SK-N-SH (cell line): ENCODE data around the gene MTCL1. TPM values are rescaled to one million over a fixed set of nuclear protein-coding genes. Genes with fewer than 3 reads are reported as not detected.

Source experiments
- CTCF ChIA-PET: fragments of 300-600, 350-600 bp; formaldehyde crosslinking; extraction: SDS; loops from one replicate; lab custom pipeline; 2021; lab: Yijun Ruan, JAX
- POLR2A ChIA-PET: fragments of 350-600 bp; sonication (Branson Sonifier 250); formaldehyde crosslinking; extraction: SDS; loops from one replicate; lab custom pipeline; 2020; ENCODE audit warnings: antibody characterized with exemption, inconsistent platforms; lab: Yijun Ruan, JAX
- DNase-seq: peaks from one replicate; pipeline ENCODE4 v3.0.0; 2012
- H2AFZ ChIP-seq: fragments of 200-600 bp; sonication (generic); 2 replicates; pipeline ENCODE4 v1.8.1; 2016; ENCODE audit warnings: antibody characterized with exemption, mild to moderate bottlenecking, low read depth
- H3F3A ChIP-seq: fragments of 200-600 bp; sonication (generic); replicated peaks from 2 replicates; pipeline ENCODE3; 2016; ENCODE audit warnings: antibody characterized with exemption, mild to moderate bottlenecking; ENCODE audit not compliant: insufficient read depth
- H3K27ac ChIP-seq, 2 experiments: fragments of 200-500 bp in 1 of 2; fragments of 200-600 bp in 1 of 2; sonication (Bioruptor generic) in 1 of 2; sonication (generic), shearing (Covaris generic) in 1 of 2; 2 replicates each; pipeline versions ENCODE4 v1.5.1 to v1.6.1; 2014 to 2016; ENCODE audit warnings: low read depth in 2 of 2, inconsistent platforms in 1 of 2, low read length in 1 of 2, mild to moderate bottlenecking in 1 of 2, mixed read lengths in 1 of 2
- H3K27me3 ChIP-seq: fragments of 200-600 bp; sonication (generic), shearing (Covaris generic); 2 replicates; pipeline ENCODE4 v1.6.1; 2016; ENCODE audit warnings: mixed run types; ENCODE audit not compliant: insufficient read depth
- H3K36me3 ChIP-seq, 2 experiments: fragments of 200-500 bp in 1 of 2; fragments of 200-600 bp in 1 of 2; sonication (Bioruptor generic) in 1 of 2; sonication (generic) in 1 of 2; replicated peaks in 1 of 2; 2 replicates each; pipeline versions ENCODE3 to v1.5.1; 2014 to 2016; ENCODE audit warnings: low read length in 1 of 2, mild to moderate bottlenecking in 1 of 2; ENCODE audit not compliant: insufficient read depth in 2 of 2, control insufficient read depth in 1 of 2
- H3K4me1 ChIP-seq, 2 experiments: fragments of 200-500 bp in 1 of 2; fragments of 200-600 bp in 1 of 2; sonication (Bioruptor generic) in 1 of 2; sonication (generic), shearing (Covaris generic) in 1 of 2; 2 replicates each; pipeline versions ENCODE4 v1.5.1 to v1.6.1; 2014 to 2016; ENCODE audit warnings: low read depth in 1 of 2, low read length in 1 of 2, mixed run types in 1 of 2; ENCODE audit not compliant: insufficient read depth in 2 of 2, control insufficient read depth in 1 of 2
- H3K4me2 ChIP-seq: fragments of 200-600 bp; sonication (generic), shearing (Covaris generic); 2 replicates; pipeline ENCODE4 v1.6.1; 2017; ENCODE audit warnings: mixed run types
- H3K4me3 ChIP-seq, 2 experiments: fragments of 200-500 bp in 1 of 2; fragments of 200-600 bp in 1 of 2; sonication (Bioruptor generic) in 1 of 2; sonication (generic), shearing (Covaris generic) in 1 of 2; 2 replicates each; pipeline versions ENCODE4 v1.5.1 to v1.8.1; 2014 to 2016; ENCODE audit warnings: low read depth in 2 of 2, inconsistent platforms in 1 of 2, low read length in 1 of 2, mild to moderate bottlenecking in 1 of 2, mixed read lengths in 1 of 2, moderate library complexity in 1 of 2
- H3K79me2 ChIP-seq: fragments of 200-600 bp; sonication (generic); 2 replicates; pipeline ENCODE4 v1.8.1; 2017; ENCODE audit warnings: mild to moderate bottlenecking; ENCODE audit not compliant: insufficient read depth
- H3K9ac ChIP-seq: fragments of 200-600 bp; sonication (generic); 2 replicates; pipeline ENCODE4 v1.6.1; 2017; ENCODE audit warnings: mixed run types
- H3K9me2 ChIP-seq: fragments of 200-600 bp; sonication (generic); 2 replicates; pipeline ENCODE4 v1.6.1; 2017; ENCODE audit warnings: mixed run types
- H3K9me3 ChIP-seq: fragments of 200-600 bp; sonication (generic); 2 replicates; pipeline ENCODE4 v1.6.1; 2017; ENCODE audit warnings: mixed run types, mild to moderate bottlenecking, moderate library complexity
- H4K20me1 ChIP-seq: fragments of 200-600 bp; sonication (generic); 2 replicates; pipeline ENCODE4 v1.6.1; 2017; ENCODE audit warnings: mild to moderate bottlenecking, mixed run types; ENCODE audit not compliant: insufficient read depth
- CHD2 ChIP-seq: fragments of 150-350 bp; IDR thresholded peaks from 2 replicates; pipeline ENCODE4 v1.6.1; 2018; ENCODE audit warnings: low read length; ENCODE audit not compliant: partially characterized antibody
- CTCF ChIP-seq: fragments of 200-600 bp; sonication (generic); IDR thresholded peaks from 2 replicates; pipeline ENCODE4 v1.6.1; 2017; ENCODE audit warnings: antibody characterized with exemption, mild to moderate bottlenecking, moderate library complexity
- ELF1 ChIP-seq: IDR thresholded peaks from 2 replicates; pipeline ENCODE4 v1.4.0; 2012
- FOSL2 ChIP-seq: IDR thresholded peaks from 2 replicates; pipeline ENCODE4 v1.4.0; 2012; ENCODE audit warnings: low read depth, mild to moderate bottlenecking, moderate library complexity, borderline replicate concordance
- JUND ChIP-seq: IDR thresholded peaks from 2 replicates; pipeline ENCODE4 v1.4.0; 2012
- MXI1 ChIP-seq: IDR thresholded peaks from 2 replicates; pipeline ENCODE4 v1.6.1; 2012; ENCODE audit warnings: mild to moderate bottlenecking, low read depth, low read length, improper control_type of control experiment
- NFIC ChIP-seq: IDR thresholded peaks from 2 replicates; pipeline ENCODE4 v1.4.0; 2012; ENCODE audit warnings: borderline replicate concordance
- NRF1 ChIP-seq: IDR thresholded peaks from 2 replicates; pipeline ENCODE4 v1.6.1; 2012; ENCODE audit warnings: low read depth, mild to moderate bottlenecking, low read length
- PBX3 ChIP-seq: IDR thresholded peaks from 2 replicates; pipeline ENCODE4; 2012
- POLR2AphosphoS5 ChIP-seq: IDR thresholded peaks from 2 replicates; pipeline ENCODE4 v1.6.1; 2012; ENCODE audit warnings: low read depth, low read length
- RAD21 ChIP-seq: IDR thresholded peaks from 2 replicates; pipeline ENCODE4 v1.6.1; 2012; ENCODE audit warnings: mild to moderate bottlenecking, low read length
- RFX5 ChIP-seq: IDR thresholded peaks from 2 replicates; pipeline ENCODE4 v1.6.1; 2012; ENCODE audit warnings: mild to moderate bottlenecking, improper control_type of control experiment, low read length
- RXRA ChIP-seq: IDR thresholded peaks from 2 replicates; pipeline ENCODE4 v1.4.0; 2012; ENCODE audit warnings: low read depth, mild to moderate bottlenecking, borderline replicate concordance
- SIN3A ChIP-seq: IDR thresholded peaks from 2 replicates; pipeline ENCODE4 v1.6.1; 2012; ENCODE audit warnings: low read depth, mild to moderate bottlenecking, low read length, moderate library complexity, borderline replicate concordance
- SMC3 ChIP-seq: IDR thresholded peaks from 2 replicates; pipeline ENCODE4 v1.6.1; 2012; ENCODE audit warnings: low read depth, low read length, improper control_type of control experiment
- TAF1 ChIP-seq: IDR thresholded peaks from 2 replicates; pipeline ENCODE4 v1.6.1; 2012; ENCODE audit warnings: low read depth, mild to moderate bottlenecking, low read length, moderate library complexity, borderline replicate concordance
- USF1 ChIP-seq: IDR thresholded peaks from 2 replicates; pipeline ENCODE4 v1.4.0; 2012; ENCODE audit warnings: low read depth, borderline replicate concordance
- USF2 ChIP-seq: fragments of 150-350 bp; IDR thresholded peaks from 2 replicates; pipeline ENCODE4 v1.6.1; 2017; ENCODE audit warnings: antibody characterized with exemption, low read length, low read depth, borderline replicate concordance
- YY1 ChIP-seq: IDR thresholded peaks from 2 replicates; pipeline ENCODE4 v1.4.0; 2012; ENCODE audit warnings: low read depth, mild to moderate bottlenecking
- WGBS: methylation state at CpG from one replicate; pipeline ENCODE4 v1.1.6; 2017; ENCODE audit warnings: low lambda C conversion rate; 5-methylcytosine and 5-hydroxymethylcytosine counted together
- polyA plus RNA-seq, 3 experiments: library from polyadenylated mRNA; depleted of rRNA; stranded (reverse); fragments of >200 nt; gene quantifications; 2 replicates each; pipeline ENCODE4 v1.2.3, GENCODE V29; 2012

The MTCL1 gene
- polyA plus RNA-seq, 1 of the 3 experiments (the other 2 are of a cell fraction) = 33.5 TPM

DNA sequence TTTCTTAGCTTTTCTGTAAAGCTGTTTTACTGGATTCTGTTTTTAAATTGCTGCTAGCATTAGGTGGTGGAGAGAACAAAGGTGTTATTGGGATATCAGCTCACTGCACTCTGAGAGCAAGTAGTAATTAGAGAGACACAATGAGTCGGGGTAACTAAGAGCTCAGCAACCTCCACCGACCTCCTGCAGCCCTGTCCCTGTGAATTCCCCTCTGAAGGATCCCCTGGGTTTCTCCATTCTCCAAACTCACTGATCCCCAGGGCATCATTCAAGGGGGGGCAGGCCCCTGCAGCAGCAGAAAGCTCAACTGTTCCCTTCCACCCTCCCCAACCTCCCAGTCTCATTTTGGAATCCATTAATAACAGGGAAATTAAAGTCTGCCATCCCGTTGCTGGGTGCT lies 73.0 kb downstream of the MTCL1 start:
- POLR2A ChIA-PET = no interaction called here
- CTCF ChIA-PET = interaction anchor here (0.6 to 1.4 kb wide), 4 partner anchors 9 to 972 kb away, joined by 3 to 4 read pairs (median 3); no protein-coding TSS in a partner anchor
- Histone ChIP-seq H3F3A (no peaks in the 10 kb centered on the region), H4K20me1 (no peaks in the 10 kb centered on the region), H3K9me3 (no peaks in the 10 kb centered on the region), H3K4me2 (no peak overlapping the region), H3K79me2 (peaks cover 6% of the 10 kb centered on the region; the same call in 1 of the 2 replicates), H3K9me2 (no peaks in the 10 kb centered on the region), H2AFZ (no peak overlapping the region), H3K9ac (no peak overlapping the region), H3K27me3 (no peaks in the 10 kb centered on the region), H3K27ac (no peak overlapping the region), H3K4me3 (no peak overlapping the region), H3K36me3 (peaks cover 10 to 24% of the 10 kb centered on the region in 2 experiments), H3K4me1 (peaks cover 0 to 7% of the 10 kb centered on the region in 2 experiments; a peak in 1 of 4 replicates)
- TF ChIP-seq ELF1 (no peak), CTCF (no peak), USF2 (no peak), CHD2 (no peak), RAD21 (no peak), JUND (no peak), SIN3A (no peak), POLR2AphosphoS5 (no peak), YY1 (no peak), TAF1 (no peak), RFX5 (no peak), NRF1 (no peak), SMC3 (no peak)
- WGBS = 92% methylated on average over 3 of the region's 3 CpGs
- DNase-seq = no peak

DNA sequence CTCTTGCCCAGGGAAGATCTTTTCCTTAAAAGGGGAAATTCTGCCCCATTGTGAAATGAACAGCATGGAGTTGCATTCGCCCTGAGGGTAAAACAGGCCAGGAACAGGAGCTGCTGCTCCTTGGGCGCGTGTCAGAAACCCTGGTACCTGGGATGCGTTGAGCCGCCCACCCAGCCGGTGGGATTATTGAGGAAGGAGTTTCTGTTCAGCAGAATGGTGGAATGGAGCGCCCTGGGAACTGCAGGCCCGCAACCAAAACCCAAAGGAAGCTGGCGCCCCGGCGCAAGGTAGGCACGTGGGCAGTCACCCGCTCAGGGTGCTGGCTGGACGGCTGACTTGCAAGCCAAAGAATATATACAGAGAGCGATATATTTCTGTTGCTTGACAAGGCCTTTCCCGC lies 73.5 kb downstream of the MTCL1 start:
- no peaks in the 10 kb centered on the region for H4K20me1 ChIP-seq
- CTCF ChIA-PET = interaction anchor here (0.6 to 1.2 kb wide), 2 partner anchors 13 to 972 kb away, joined by 3 read pairs; no protein-coding TSS in a partner anchor
- H3K27me3 ChIP-seq = no peaks in the 10 kb centered on the region
- H3K9ac ChIP-seq = no peak overlapping the region
- WGBS = 99% methylated on average over 16 of the region's 16 CpGs
- H3K9me3 ChIP-seq = no peaks in the 10 kb centered on the region
- no peak for DNase-seq
- H3K36me3 ChIP-seq = peaks cover 10 to 28% of the 10 kb centered on the region in 2 experiments
- no peak overlapping the region for H2AFZ ChIP-seq
- H3K9me2 ChIP-seq = no peaks in the 10 kb centered on the region
- POLR2A ChIA-PET = no interaction called here
- no peaks in the 10 kb centered on the region for H3F3A ChIP-seq
- H3K4me2 ChIP-seq = no peak overlapping the region
- H3K4me3 ChIP-seq = no peak overlapping the region
- H3K27ac ChIP-seq = no peak overlapping the region
- peaks cover 0 to 7% of the 10 kb centered on the region in 2 experiments; a peak in 1 of 4 replicates for H3K4me1 ChIP-seq
- H3K79me2 ChIP-seq = peaks cover 4% of the 10 kb centered on the region; the same call in 1 of the 2 replicates
- TF ChIP-seq ELF1 (no peak), RAD21 (no peak), NFIC (no peak), USF1 (no peak), YY1 (no peak), JUND (no peak), FOSL2 (no peak), PBX3 (no peak), POLR2AphosphoS5 (no peak), CHD2 (no peak), RXRA (no peak), TAF1 (no peak), CTCF (no peak), MXI1 (no peak)
